Ovary (tissue), 9 donors: Measurements from ENCODE around the gene CELF3. TPM values are rescaled to one million over a fixed set of nuclear protein-coding genes. Genes with fewer than 3 reads are reported as not detected.

Experiments
- DNase-seq, 5 donors: peaks; one replicate each; pipeline ENCODE4 v3.0.0-alpha.2; 2019 to 2020
- H3K27ac ChIP-seq, 2 donors: fragments of 200-600 bp; one replicate each; pipeline versions ENCODE4 v1.5.1 to v1.8.0; 2019 to 2022
- H3K27me3 ChIP-seq: fragments of 200-600 bp; one replicate; pipeline ENCODE4 v1.8.0; 2022
- H3K36me3 ChIP-seq: fragments of 200-600 bp; sonication (generic); one replicate; pipeline ENCODE4 v1.5.1; 2019
- H3K4me1 ChIP-seq: one replicate; pipeline ENCODE4 v1.8.1; 2013; ENCODE audit warnings: mild to moderate bottlenecking, moderate library complexity; ENCODE audit not compliant: insufficient read depth
- H3K4me3 ChIP-seq: fragments of 200-600 bp; sonication (generic); one replicate; pipeline ENCODE4 v1.5.1; 2017
- H3K9me3 ChIP-seq, 2 donors: fragments of 200-600 bp in 1 of 2; sonication (generic) in 1 of 2; one replicate each; pipeline versions ENCODE4 v1.5.1 to v1.8.1; 2013 to 2019; ENCODE audit warnings: mild to moderate bottlenecking in 1 of 2, moderate library complexity in 1 of 2
- EP300 ChIP-seq: sonication (generic); formaldehyde crosslinking; IDR thresholded peaks from one replicate; pipeline ENCODE4 v1.6.1; 2017; ENCODE audit warnings: antibody characterized with exemption
- POLR2A ChIP-seq: fragments of 450-650 bp; IDR thresholded peaks from one replicate; pipeline ENCODE4 v1.6.1; 2017; ENCODE audit warnings: antibody characterized with exemption, mild to moderate bottlenecking, moderate library complexity
- WGBS, 3 donors: extraction: QIAGEN DNeasy Blood & Tissue Kit in 1 of 3; methylation state at CpG; one replicate each; pipeline versions ENCODE4 v1.1.5 to v1.1.7; 2013 to 2017; 5-methylcytosine and 5-hydroxymethylcytosine counted together
- intact Hi-C, 4 donors: fragments of 100-400 bp; cut with DNase I; formaldehyde crosslinking; loops; one replicate each; pipeline versions ENCODE4 v1.11.0 to v1.15.1; 2022 to 2023
- polyA plus RNA-seq, 2 donors: library from polyadenylated mRNA; stranded (reverse); fragments of 200-250 nt in 1 of 2; fragments of 350-450 nt in 1 of 2; fragmentation: Illumina TruSeq in 1 of 2; extraction: RNeasy Lipid Tissue Mini Kit (QIAGEN cat#74804) in 1 of 2; gene quantifications; one replicate each; pipeline ENCODE4 v1.2.3, GENCODE V29; 2013 to 2014
- total RNA-seq, 7 donors: library from RNA; depleted of rRNA in 2 of 7; stranded (reverse); fragments of >200 nt in 2 of 7; fragmentation: NEBNext Ultra II Directional in 3 of 7; extraction: Animal tissue kit (Norgen Biotek cat#: 25700) in 3 of 7; gene quantifications; one replicate each; pipeline versions ENCODE4 v1.1.0 to v1.2.4, GENCODE V29; 2016 to 2023
- TF ChIP-seq, protein P1 (sequence below), 3 donors: fragments of 450-650 bp in 2 of 3; fragments of 200-600 bp in 1 of 3; IDR thresholded peaks; one replicate each; pipeline versions ENCODE4 v1.5.1 to v1.8.0; 2016 to 2022; ENCODE audit warnings: antibody characterized with exemption in 3 of 3, mild to moderate bottlenecking in 1 of 3
- donor health status: DM: no; HTN: no; CAD: no; lungs with moderate emphysema.
- donor health status: DM: no; HTN: no; CAD: no.
- donor health status: Bipolar disorder and iron deficiency.
- donor health status: DM: yes; HTN: yes; CAD: no.
- donor health status: DM: no; HTN: no; CAD: no.
- donor health status: DM: yes; HTN: yes; CAD: no.

Gene CELF3
- total and polyA plus RNA-seq, 9 donors = 0.57 TPM; not detected in 8

DNA sequence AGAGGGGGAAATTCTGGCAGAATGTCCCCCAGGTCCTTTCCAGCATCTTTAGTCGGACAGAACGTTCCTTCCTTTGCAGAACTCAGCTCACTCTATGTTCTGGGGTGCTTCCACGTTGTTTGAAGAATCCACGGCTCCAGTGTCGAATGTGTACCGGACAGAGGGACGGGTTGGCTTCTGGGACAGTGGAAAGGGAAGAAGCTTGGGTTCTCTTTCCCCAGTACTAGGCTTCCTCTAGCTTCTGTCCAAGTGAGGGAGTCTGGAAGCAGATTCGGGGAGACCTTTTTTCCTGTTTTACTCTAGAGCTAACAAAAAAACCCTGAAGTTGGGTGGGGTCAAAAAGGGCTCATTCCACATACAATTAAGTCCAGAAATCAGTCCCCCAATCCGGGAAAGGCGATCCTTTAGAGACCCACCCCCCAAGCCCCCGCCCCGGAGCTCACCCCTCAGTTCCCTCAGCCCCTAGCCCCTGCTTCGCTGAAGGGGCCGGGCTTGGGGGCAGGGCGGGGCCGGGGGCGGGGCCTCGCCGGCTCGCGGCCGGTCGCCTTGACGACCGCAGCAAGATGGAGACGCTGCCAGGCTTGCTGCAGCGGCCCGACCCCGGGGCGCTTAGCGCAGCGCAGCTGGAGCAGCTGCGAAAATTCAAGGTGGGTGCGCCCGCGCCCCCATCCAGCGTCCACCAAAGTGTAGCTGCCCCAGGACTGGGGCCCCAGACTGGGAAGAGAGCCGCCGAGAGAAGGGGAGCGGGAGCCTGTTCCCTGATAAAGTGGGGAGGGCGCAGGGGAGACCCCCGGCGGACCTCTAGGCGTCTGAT is 4.6 kb upstream of the CELF3 start, which contains the start of gene RIIAD1:
Gene RIIAD1 (plus strand): TSS at position 549 of the 814 bp plus-strand sequence. CDS start 15 bp downstream, at position 564.
- peak within 1 kb of the TSS; percentile 17 to 68 for H3K27ac ChIP-seq
- peaks cover 9% of the 10 kb centered on the region for H3K4me1 ChIP-seq
- H3K36me3 ChIP-seq = no peaks in the 10 kb centered on the region
- no peaks in the 10 kb centered on the region for H3K9me3 ChIP-seq
- peak; percentile 42 to 67 (median 53) for DNase-seq
- no peaks in the 10 kb centered on the region for H3K27me3 ChIP-seq
- intact Hi-C loops = no loop called here
- TF ChIP-seq, protein P1, sequence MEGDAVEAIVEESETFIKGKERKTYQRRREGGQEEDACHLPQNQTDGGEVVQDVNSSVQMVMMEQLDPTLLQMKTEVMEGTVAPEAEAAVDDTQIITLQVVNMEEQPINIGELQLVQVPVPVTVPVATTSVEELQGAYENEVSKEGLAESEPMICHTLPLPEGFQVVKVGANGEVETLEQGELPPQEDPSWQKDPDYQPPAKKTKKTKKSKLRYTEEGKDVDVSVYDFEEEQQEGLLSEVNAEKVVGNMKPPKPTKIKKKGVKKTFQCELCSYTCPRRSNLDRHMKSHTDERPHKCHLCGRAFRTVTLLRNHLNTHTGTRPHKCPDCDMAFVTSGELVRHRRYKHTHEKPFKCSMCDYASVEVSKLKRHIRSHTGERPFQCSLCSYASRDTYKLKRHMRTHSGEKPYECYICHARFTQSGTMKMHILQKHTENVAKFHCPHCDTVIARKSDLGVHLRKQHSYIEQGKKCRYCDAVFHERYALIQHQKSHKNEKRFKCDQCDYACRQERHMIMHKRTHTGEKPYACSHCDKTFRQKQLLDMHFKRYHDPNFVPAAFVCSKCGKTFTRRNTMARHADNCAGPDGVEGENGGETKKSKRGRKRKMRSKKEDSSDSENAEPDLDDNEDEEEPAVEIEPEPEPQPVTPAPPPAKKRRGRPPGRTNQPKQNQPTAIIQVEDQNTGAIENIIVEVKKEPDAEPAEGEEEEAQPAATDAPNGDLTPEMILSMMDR (IDR thresholded peaks at IDR 0.05) = no peak
- TF ChIP-seq EP300 (no peak), POLR2A (no peak)
- 0 to 3% (median 1%) methylated on average over 28 to 44 of the region's 44 CpGs for WGBS, 3 donors
- peak within 1 kb of the TSS; percentile 43 for H3K4me3 ChIP-seq

- Histone ChIP-seq H3K4me1 (peaks cover 9% of the 10 kb centered on the region), H3K9me3 (no peaks in the 10 kb centered on the region), H3K36me3 (no peaks in the 10 kb centered on the region), H3K27ac (peak overlapping the region in 1 of 2 donors; percentile 68), H3K27me3 (no peaks in the 10 kb centered on the region), H3K4me3 (peak overlapping the region; percentile 43)
- WGBS, 3 donors = 4 to 5% (median 5%) methylated on average over 5 of the region's 5 CpGs
- DNase-seq = peak in 1 of 5 donors; percentile 18
- no peak for TF ChIP-seq EP300
- TF ChIP-seq, protein P1 (IDR thresholded peaks at IDR 0.05) = no peak
- no peak for TF ChIP-seq POLR2A
- intact Hi-C loops = no loop called here
Measured at GRCh38 chr1:151720554-151720953, 4.0 kb upstream of the CELF3 start.

GRCh38 chr1:151720125-151720524 is 3.5 kb upstream of the CELF3 start:
- peak overlapping the region in 1 of 2 donors; percentile 68 for H3K27ac ChIP-seq
- TF ChIP-seq EP300 = no peak
- TF ChIP-seq, protein P1 (IDR thresholded peaks at IDR 0.05) = no peak
- TF ChIP-seq POLR2A = no peak
- no peaks in the 10 kb centered on the region for H3K27me3 ChIP-seq
- WGBS, 3 donors = 37 to 44% (median 40%) methylated on average over 1 of the region's 1 CpG
- H3K36me3 ChIP-seq = no peaks in the 10 kb centered on the region
- intact Hi-C loops = no loop called here
- no peaks in the 10 kb centered on the region for H3K9me3 ChIP-seq
- DNase-seq = no peak
- no peak overlapping the region for H3K4me3 ChIP-seq
- peaks cover 9% of the 10 kb centered on the region for H3K4me1 ChIP-seq

GRCh38 chr1:151718666-151719065 is 2.1 kb upstream of the CELF3 start:
- no peaks in the 10 kb centered on the region for H3K9me3 ChIP-seq
- TF ChIP-seq, protein P1 (IDR thresholded peaks at IDR 0.05) = no peak
- no peak for DNase-seq
- WGBS, 3 donors = 62 to 83% (median 77%) methylated on average over 4 of the region's 4 CpGs
- H3K4me1 ChIP-seq = peaks cover 9% of the 10 kb centered on the region
- no peaks in the 10 kb centered on the region for H3K27me3 ChIP-seq
- no peak overlapping the region for H3K27ac ChIP-seq
- intact Hi-C loops = no loop called here
- H3K36me3 ChIP-seq = no peaks in the 10 kb centered on the region
- H3K4me3 ChIP-seq = no peak overlapping the region
